Globus pallidus (tissue), 1 donor: ENCODE data around the gene MVP.
"Not testable (repeated sequence)": the region's sequence is repeated elsewhere in the genome, so short reads cannot be mapped to it uniquely, and the experiment has no call there.

Experiments
- DNase-seq: peaks from one replicate; pipeline ENCODE4 v3.0.0-alpha.2; 2015; ENCODE audit warnings: low spot score

The MVP gene

GRCh38 chr16:29875206-29875605, 54.9 kb downstream of the MVP start:
- DNase-seq: no peak

DNA sequence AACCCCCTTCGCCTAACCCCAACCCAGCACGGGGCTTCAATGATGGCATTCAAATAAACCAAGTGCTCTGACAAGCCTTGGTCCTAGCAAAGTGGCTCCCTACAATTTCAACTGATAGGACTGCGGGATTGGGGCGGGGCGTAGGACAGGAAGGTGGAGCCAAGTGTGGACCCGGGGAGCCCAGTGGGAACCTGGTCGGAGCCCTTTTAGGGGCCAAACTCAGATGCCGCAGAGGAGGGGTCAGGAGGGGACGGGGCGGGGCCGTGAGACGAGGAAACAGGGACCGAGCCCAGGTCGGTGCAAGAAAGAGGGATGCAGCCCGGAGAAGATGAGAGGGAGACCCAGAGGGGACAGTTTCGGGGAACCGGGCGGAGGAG, 55.9 kb downstream of the MVP start:
- no peak for DNase-seq

GRCh38 chr16:29876594-29877249, 56.5 kb downstream of the MVP start:
- DNase-seq: no peak

DNA sequence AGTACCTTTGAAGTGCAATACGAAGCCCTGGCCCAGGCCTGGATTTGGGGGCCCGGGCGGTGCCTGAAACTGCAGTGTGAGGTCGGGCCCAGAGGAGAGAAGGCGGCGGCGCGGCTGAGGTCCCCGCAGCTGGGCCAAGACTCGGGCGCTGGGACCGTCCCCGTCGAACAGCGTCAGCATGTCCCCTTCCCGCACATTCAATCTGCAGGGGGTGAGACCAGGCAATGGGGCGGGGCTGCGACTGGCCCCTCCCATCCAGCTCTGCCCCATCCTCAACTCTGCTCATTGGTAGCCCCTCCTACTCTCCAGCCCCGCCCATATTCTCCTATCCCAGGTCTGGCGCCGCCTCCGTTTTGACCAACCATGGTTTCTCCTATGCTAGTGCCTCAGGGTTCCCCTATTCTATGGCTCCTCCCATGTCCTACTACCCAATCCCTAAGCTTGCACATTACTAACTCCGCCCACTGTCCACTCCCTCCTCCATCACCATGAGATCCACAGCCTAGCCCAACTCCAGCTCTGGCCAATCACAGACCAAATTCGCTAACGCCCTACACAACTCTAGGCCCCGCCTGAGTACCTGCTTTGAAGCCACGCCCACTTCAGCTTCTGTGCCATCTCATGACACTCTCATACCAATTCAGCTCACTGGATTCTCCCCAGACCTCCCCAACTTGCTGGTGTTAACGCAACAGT, 57.2 kb downstream of the MVP start:
- DNase-seq: no peak

GRCh38 chr16:29878172-29878571, 57.9 kb downstream of the MVP start:
- no peak for DNase-seq

DNA sequence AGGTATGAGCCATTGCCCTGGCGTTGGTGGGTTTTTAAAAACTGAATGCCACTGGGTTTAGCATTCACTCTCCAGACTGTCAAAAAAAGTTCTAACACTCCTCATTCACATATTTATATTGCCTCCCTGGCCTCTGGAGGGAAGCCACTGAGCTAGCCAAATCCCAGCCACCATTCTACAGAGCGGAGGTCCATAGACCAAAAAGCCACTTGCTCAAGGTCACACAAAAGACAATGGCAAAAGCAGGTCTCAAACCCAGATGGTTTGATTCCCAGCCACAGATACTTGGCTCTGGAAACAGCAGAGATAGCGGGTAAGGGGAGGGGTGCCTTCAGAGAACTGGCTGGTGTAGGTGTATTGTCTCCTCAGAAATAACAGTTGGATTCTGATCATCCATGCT, 60.8 kb downstream of the MVP start:
- DNase-seq: no peak

DNA sequence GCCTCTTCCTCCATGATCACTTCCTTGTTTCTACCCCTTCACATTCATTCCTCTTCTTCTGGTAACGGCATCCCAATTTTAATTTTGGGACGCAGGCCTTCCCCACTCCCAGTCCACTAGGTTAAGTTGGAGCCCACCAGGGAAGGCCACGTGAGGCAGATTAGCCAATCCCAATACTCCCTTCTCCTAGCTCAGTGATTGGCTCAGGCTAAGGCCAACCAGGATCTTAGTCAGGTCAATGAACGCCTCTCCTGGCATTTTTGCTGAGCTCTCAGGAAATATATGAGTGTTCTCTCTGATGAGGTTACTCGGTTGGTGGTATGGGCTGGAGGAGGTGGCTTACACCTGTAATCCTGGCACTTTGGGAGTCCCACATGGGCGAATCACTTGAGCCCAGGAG, 63.7 kb downstream of the MVP start:
- no peak for DNase-seq

GRCh38 chr16:29889372-29889771, 69.1 kb downstream of the MVP start:
- DNase-seq: not testable (repeated sequence)

- no peak for DNase-seq
Measured at GRCh38 chr16:29891525-29892457, 71.5 kb downstream of the MVP start.

DNA sequence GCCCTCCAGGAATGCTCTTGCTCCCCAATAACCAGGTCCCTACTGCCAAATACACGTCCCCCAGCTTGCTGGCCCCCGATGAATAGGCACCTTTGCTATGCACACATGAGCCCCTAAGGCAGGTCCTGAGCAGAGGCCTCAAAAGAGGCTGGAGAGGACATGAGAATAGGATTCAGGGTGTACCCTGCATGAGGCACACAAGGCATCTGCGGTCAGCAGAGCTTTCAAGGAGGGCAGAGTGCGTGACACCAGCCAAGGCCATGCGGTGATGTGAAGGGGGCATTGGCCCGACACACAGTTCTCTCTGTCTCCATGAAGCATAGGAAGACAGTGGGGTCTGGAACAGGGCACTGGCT, 72.2 kb downstream of the MVP start:
- DNase-seq: no peak

DNA sequence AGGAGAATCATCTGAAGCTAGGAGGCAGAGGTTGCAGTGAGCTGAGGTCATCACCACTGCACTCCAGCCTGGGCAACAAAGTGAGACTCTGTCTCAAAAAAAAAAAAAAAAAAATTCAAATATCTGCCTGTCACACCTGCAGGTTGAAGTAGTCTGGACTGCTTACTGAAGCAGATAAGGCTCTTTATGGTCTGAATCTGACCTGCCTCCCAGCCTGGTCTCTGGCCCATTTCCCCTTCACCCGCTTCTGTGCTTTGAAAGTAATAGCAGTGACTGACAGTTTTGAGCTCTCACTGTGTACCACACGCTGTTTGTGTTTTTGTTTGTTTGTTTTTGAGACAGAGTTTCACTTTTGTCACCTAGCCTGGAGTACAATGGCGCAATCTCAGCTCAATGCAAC, 73.3 kb downstream of the MVP start:
- DNase-seq: no peak

GRCh38 chr16:29894352-29894751, 74.1 kb downstream of the MVP start:
- DNase-seq: no peak

DNA sequence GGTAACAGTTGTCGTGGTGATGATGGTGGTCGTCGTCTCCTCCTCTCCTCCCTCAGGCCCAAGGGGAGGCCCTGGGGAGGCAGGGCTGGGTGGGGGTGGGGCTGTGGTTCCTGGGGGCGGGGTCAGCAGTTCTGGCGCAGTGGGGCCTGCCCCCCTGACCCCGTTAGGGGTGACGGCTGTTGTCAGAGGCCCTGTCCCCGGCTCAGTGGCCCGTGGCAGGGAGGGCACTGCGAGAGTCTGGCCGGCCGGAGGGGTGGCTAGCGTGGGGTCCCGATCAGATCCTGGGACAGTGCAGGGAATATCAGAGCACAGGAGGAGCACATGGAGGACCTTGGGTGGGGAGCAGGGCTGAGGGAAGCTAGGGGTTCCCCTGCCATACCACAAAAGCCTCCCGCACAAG, 76.6 kb downstream of the MVP start:
- no peak for DNase-seq

DNA sequence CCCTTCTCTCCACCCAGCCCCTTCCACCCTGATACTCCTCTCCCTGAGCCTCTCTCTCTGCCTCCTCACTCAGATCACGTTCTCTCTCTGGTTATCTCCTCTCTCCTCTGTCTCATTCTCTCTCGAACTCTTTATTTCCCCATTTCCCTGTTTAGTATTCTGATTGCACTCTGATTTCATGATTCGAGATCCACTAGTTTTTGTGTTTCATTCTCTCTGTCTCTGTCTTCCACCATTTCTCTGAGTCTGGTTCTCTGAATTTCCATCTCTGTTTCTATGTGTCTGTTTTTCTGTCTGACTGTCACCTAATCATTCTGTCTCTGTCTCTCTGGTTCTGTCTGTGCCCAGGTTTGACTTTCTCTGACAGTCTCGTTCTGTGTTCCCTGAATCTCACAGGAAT, 77.1 kb downstream of the MVP start:
- no peak for DNase-seq
